GM12892 (cell line): ENCODE data around the gene CCDC50.

ENCODE experiments used
- DNase-seq: peaks from one replicate; pipeline ENCODE4 v3.0.0; 2011; ENCODE audit not compliant: insufficient read length
- FAIRE-seq: peaks from 2 replicates; lab custom pipeline; 2011; peaks lifted over from hg19 to GRCh38; lab: Jason Lieb, UNC
- POLR2A ChIP-seq: IDR thresholded peaks from 2 replicates; pipeline ENCODE4 v1.6.1; 2011; ENCODE audit warnings: low read depth, low read length, control low read depth
- POLR2AphosphoS5 ChIP-seq: IDR thresholded peaks from 2 replicates; pipeline ENCODE4 v1.6.1; 2011; ENCODE audit warnings: low read depth, low read length, control low read depth
- TAF1 ChIP-seq: IDR thresholded peaks from 2 replicates; pipeline ENCODE4 v1.6.1; 2011; ENCODE audit warnings: low read depth, mild to moderate bottlenecking, control low read depth, low read length, borderline replicate concordance

Gene CCDC50

GRCh38 chr3:191417457-191417729 is 88.2 kb downstream of the CCDC50 start:
- TF ChIP-seq TAF1 (no peak), POLR2A (no peak)
- FAIRE-seq (no peak), DNase-seq (no peak)

- FAIRE-seq (no peak), DNase-seq (no peak)
- no peak for TF ChIP-seq TAF1
Observed at GRCh38 chr3:191420771-191421170, 91.6 kb downstream of the CCDC50 start.

- DNase-seq (no peak), FAIRE-seq (no peak)
- TF ChIP-seq TAF1, result no peak
- no peak for TF ChIP-seq POLR2AphosphoS5
- no peak for TF ChIP-seq POLR2A
Observed at GRCh38 chr3:191424881-191425280, 95.7 kb downstream of the CCDC50 start.

GRCh38 chr3:191425322-191425734 is 96.1 kb downstream of the CCDC50 start:
- no peak for DNase-seq
- TF ChIP-seq POLR2AphosphoS5 (no peak), TAF1 (no peak), POLR2A (no peak)

GRCh38 chr3:191426311-191426710 is 97.1 kb downstream of the CCDC50 start:
- TF ChIP-seq POLR2AphosphoS5 (no peak), POLR2A (no peak), TAF1 (no peak)
- FAIRE-seq (no peak), DNase-seq (no peak)

More at GRCh38 chr3:191425322-191425734, 96.1 kb downstream of the CCDC50 start:
- FAIRE-seq, result no peak

GRCh38 chr3:191428177-191428576 is 99.0 kb downstream of the CCDC50 start:
- DNase-seq (no peak), FAIRE-seq (no peak)
- no peak for TF ChIP-seq TAF1
- no peak for TF ChIP-seq POLR2AphosphoS5
- no peak for TF ChIP-seq POLR2A

GRCh38 chr3:191430103-191430502 is 100.9 kb downstream of the CCDC50 start:
- FAIRE-seq, result no peak
- no peak for TF ChIP-seq POLR2A
- TF ChIP-seq POLR2AphosphoS5, result no peak
- no peak for TF ChIP-seq TAF1
- DNase-seq, result no peak

- FAIRE-seq (no peak), DNase-seq (no peak)
- TF ChIP-seq POLR2AphosphoS5, result no peak
Observed at GRCh38 chr3:191431160-191431822, 102.1 kb downstream of the CCDC50 start.

GRCh38 chr3:191432162-191432561 is 103.0 kb downstream of the CCDC50 start:
- TF ChIP-seq POLR2A (no peak), TAF1 (no peak), POLR2AphosphoS5 (no peak)
- DNase-seq (no peak), FAIRE-seq (no peak)

GRCh38 chr3:191434024-191434423 is 104.8 kb downstream of the CCDC50 start:
- TF ChIP-seq TAF1 (no peak), POLR2A (no peak), POLR2AphosphoS5 (no peak)
- FAIRE-seq (no peak), DNase-seq (no peak)

GRCh38 chr3:191435981-191436380 is 106.8 kb downstream of the CCDC50 start:
- no peak for DNase-seq
- TF ChIP-seq POLR2A, result no peak
- TF ChIP-seq TAF1, result no peak
- TF ChIP-seq POLR2AphosphoS5, result no peak
- FAIRE-seq, result no peak

GRCh38 chr3:191438150-191438814 is 109.1 kb downstream of the CCDC50 start:
- FAIRE-seq, result no peak
- DNase-seq, result no peak
- TF ChIP-seq TAF1, result no peak
- no peak for TF ChIP-seq POLR2A
- TF ChIP-seq POLR2AphosphoS5, result no peak

GRCh38 chr3:191440532-191440931 is 111.3 kb downstream of the CCDC50 start:
- no peak for TF ChIP-seq POLR2AphosphoS5
- no peak for TF ChIP-seq TAF1
- TF ChIP-seq POLR2A, result no peak
- DNase-seq (no peak), FAIRE-seq (no peak)
